ENCODE data around the gene WNT9A.
"Not testable (repeated sequence)": the region's sequence is repeated elsewhere in the genome, so short reads cannot be mapped to it uniquely, and the experiment has no call there.

Gene WNT9A

GRCh38 chr1:227883641-227884301, 64.0 kb downstream of the WNT9A start:
- Histone ChIP-seq H3K4me3 (ENCODE audit: insufficient read depth, low read depth, low read length) (no peak overlapping the region), H3K27ac (ENCODE audit: insufficient read depth, low read depth, low read length, poor library complexity, severe bottlenecking) (no peak overlapping the region), H3K27me3 (ENCODE audit: control insufficient read depth, insufficient read depth, low read length, poor library complexity, severe bottlenecking) (no peaks in the 10 kb centered on the region), H3K36me3 (ENCODE audit: control insufficient read depth, insufficient read depth, low read length) (no peaks in the 10 kb centered on the region), H3K4me1 (ENCODE audit: control insufficient read depth, insufficient read depth, low read length) (peaks cover 27% of the 10 kb centered on the region), H3K9me3 (ENCODE audit: control insufficient read depth, low read length) (no peaks in the 10 kb centered on the region)
- WGBS, 2 experiments, result 93 to 97% methylated on average over 15 of the region's 15 CpGs

- H3K4me1 ChIP-seq (ENCODE audit: control insufficient read depth, insufficient read depth, low read length), result peaks cover 27% of the 10 kb centered on the region
- H3K36me3 ChIP-seq (ENCODE audit: control insufficient read depth, insufficient read depth, low read length), result no peaks in the 10 kb centered on the region
- no peak overlapping the region for H3K4me3 ChIP-seq (ENCODE audit: insufficient read depth, low read depth, low read length)
- no peaks in the 10 kb centered on the region for H3K9me3 ChIP-seq (ENCODE audit: control insufficient read depth, low read length)
- H3K27ac ChIP-seq (ENCODE audit: insufficient read depth, low read depth, low read length, poor library complexity, severe bottlenecking), result no peak overlapping the region
- WGBS, 2 experiments, result 92 to 94% methylated on average over 9 of the region's 9 CpGs
- H3K27me3 ChIP-seq (ENCODE audit: control insufficient read depth, insufficient read depth, low read length, poor library complexity, severe bottlenecking), result no peaks in the 10 kb centered on the region
Measured at GRCh38 chr1:227883073-227883520, 64.6 kb downstream of the WNT9A start.

DNA sequence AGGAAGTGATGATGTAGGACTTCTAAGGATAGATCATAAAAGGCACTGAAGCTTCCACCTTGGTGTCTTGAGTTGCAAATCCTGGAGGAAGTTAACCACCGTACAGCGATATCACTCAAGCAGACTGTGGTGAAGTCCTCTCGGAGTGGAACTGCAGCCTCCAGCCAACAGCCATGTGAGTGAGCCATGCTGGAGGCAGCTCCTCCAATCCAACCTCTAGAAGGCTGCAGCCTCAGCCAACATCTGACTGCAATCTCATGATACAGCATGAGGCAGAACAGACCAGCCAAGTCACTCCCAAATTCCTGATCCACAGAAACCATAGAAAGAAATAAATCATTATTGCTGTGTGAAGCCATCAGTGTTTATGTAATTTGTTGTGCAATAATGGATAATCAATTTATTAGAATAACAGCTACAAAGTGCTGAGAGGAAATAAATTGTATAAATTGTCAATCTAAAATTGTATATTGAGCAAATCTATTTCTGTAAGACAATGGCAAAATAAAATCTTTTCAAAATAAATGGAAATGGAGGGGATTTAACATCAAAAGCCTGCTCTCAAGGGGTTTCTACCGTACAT, 67.3 kb downstream of the WNT9A start:
- Histone ChIP-seq H3K4me1 (ENCODE audit: control insufficient read depth, insufficient read depth, low read length) (peaks cover 2% of the 10 kb centered on the region), H3K36me3 (ENCODE audit: control insufficient read depth, insufficient read depth, low read length) (no peaks in the 10 kb centered on the region), H3K27me3 (ENCODE audit: control insufficient read depth, insufficient read depth, low read length, poor library complexity, severe bottlenecking) (no peaks in the 10 kb centered on the region), H3K9me3 (ENCODE audit: control insufficient read depth, low read length) (no peaks in the 10 kb centered on the region), H3K4me3 (ENCODE audit: insufficient read depth, low read depth, low read length) (no peak overlapping the region), H3K27ac (ENCODE audit: insufficient read depth, low read depth, low read length, poor library complexity, severe bottlenecking) (no peak overlapping the region)
- 90 to 93% methylated on average over 4 of the region's 4 CpGs for WGBS, 2 experiments

DNA sequence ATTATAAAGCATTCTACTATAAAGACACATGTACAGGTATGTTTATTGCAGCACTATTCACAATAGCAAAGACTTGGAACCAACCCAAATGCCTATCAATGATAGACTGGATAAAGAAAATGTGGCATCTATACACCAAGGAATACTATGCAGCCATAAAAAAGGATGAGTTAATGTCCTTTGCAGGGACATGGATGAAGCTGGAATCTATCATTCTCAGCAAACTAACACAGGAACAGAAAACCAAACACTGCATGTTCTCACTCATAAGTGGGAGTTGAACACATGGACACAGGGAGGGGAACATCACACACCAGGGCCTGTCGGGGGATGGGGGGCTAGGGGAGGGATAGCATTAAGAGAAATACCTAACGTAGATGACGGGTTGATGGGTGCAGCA, 69.9 kb downstream of the WNT9A start:
- H3K27me3 ChIP-seq (ENCODE audit: control insufficient read depth, insufficient read depth, low read length, poor library complexity, severe bottlenecking); H3K36me3 ChIP-seq (ENCODE audit: control insufficient read depth, insufficient read depth, low read length); H3K9me3 ChIP-seq (ENCODE audit: control insufficient read depth, low read length); H3K4me1 ChIP-seq (ENCODE audit: control insufficient read depth, insufficient read depth, low read length); H3K4me3 ChIP-seq (ENCODE audit: insufficient read depth, low read depth, low read length); H3K27ac ChIP-seq (ENCODE audit: insufficient read depth, low read depth, low read length, poor library complexity, severe bottlenecking): not testable (repeated sequence)
- WGBS, 2 experiments, result 78 to 100% methylated on average over 1 to 2 of the region's 3 CpGs

DNA sequence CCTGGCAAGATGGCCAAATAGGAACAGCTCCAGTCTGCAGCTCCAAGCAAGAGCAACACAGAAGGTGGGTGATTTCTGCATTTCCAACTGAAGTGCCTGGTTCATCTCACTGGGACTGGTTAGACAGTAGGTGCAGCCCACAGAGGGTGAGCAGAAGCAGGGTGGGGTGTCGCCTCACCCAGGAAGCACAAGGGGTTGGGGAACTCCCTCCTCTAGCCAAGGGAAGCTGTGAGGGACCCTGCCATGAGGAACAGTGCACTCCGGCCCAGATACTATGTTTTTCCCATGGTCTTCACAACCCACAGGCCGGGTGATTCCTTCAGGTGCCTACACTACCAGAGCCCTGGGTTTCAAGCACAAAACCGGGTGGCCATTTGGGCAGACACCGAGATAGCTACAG, 75.8 kb downstream of the WNT9A start:
- 82 to 84% methylated on average over 5 of the region's 5 CpGs for WGBS, 2 experiments
- H3K27me3 ChIP-seq (ENCODE audit: control insufficient read depth, insufficient read depth, low read length, poor library complexity, severe bottlenecking); H3K9me3 ChIP-seq (ENCODE audit: control insufficient read depth, low read length); H3K36me3 ChIP-seq (ENCODE audit: control insufficient read depth, insufficient read depth, low read length); H3K27ac ChIP-seq (ENCODE audit: insufficient read depth, low read depth, low read length, poor library complexity, severe bottlenecking); H3K4me1 ChIP-seq (ENCODE audit: control insufficient read depth, insufficient read depth, low read length); H3K4me3 ChIP-seq (ENCODE audit: insufficient read depth, low read depth, low read length): not testable (repeated sequence)

- Histone ChIP-seq H3K27ac (ENCODE audit: insufficient read depth, low read depth, low read length, poor library complexity, severe bottlenecking) (no peak overlapping the region), H3K9me3 (ENCODE audit: control insufficient read depth, low read length) (no peaks in the 10 kb centered on the region), H3K4me1 (ENCODE audit: control insufficient read depth, insufficient read depth, low read length) (no peaks in the 10 kb centered on the region), H3K27me3 (ENCODE audit: control insufficient read depth, insufficient read depth, low read length, poor library complexity, severe bottlenecking) (no peaks in the 10 kb centered on the region), H3K4me3 (ENCODE audit: insufficient read depth, low read depth, low read length) (no peak overlapping the region), H3K36me3 (ENCODE audit: control insufficient read depth, insufficient read depth, low read length) (no peaks in the 10 kb centered on the region)
- WGBS, 2 experiments, result 76 to 81% methylated on average over 3 of the region's 3 CpGs
Measured at GRCh38 chr1:227870366-227870765, 77.4 kb downstream of the WNT9A start.

GRCh38 chr1:227869851-227870305, 77.9 kb downstream of the WNT9A start:
- Histone ChIP-seq H3K4me3 (ENCODE audit: insufficient read depth, low read depth, low read length) (no peak overlapping the region), H3K27ac (ENCODE audit: insufficient read depth, low read depth, low read length, poor library complexity, severe bottlenecking) (no peak overlapping the region), H3K27me3 (ENCODE audit: control insufficient read depth, insufficient read depth, low read length, poor library complexity, severe bottlenecking) (no peaks in the 10 kb centered on the region), H3K9me3 (ENCODE audit: control insufficient read depth, low read length) (no peaks in the 10 kb centered on the region), H3K36me3 (ENCODE audit: control insufficient read depth, insufficient read depth, low read length) (no peaks in the 10 kb centered on the region), H3K4me1 (ENCODE audit: control insufficient read depth, insufficient read depth, low read length) (no peaks in the 10 kb centered on the region)
- WGBS, 2 experiments, result 93% methylated on average over 5 of the region's 5 CpGs

GRCh38 chr1:227869279-227869842, 78.4 kb downstream of the WNT9A start:
- Histone ChIP-seq H3K27me3 (ENCODE audit: control insufficient read depth, insufficient read depth, low read length, poor library complexity, severe bottlenecking) (no peaks in the 10 kb centered on the region), H3K9me3 (ENCODE audit: control insufficient read depth, low read length) (no peaks in the 10 kb centered on the region), H3K4me3 (ENCODE audit: insufficient read depth, low read depth, low read length) (no peak overlapping the region), H3K36me3 (ENCODE audit: control insufficient read depth, insufficient read depth, low read length) (no peaks in the 10 kb centered on the region), H3K4me1 (ENCODE audit: control insufficient read depth, insufficient read depth, low read length) (no peaks in the 10 kb centered on the region), H3K27ac (ENCODE audit: insufficient read depth, low read depth, low read length, poor library complexity, severe bottlenecking) (no peak overlapping the region)
- WGBS, 2 experiments, result 91 to 94% methylated on average over 5 of the region's 5 CpGs

All from ectodermal cell (in vitro differentiated cells).